NCI-H526 (cell line): ENCODE data around the gene ADAMTS9.
A peak's percentile ranks its signal among the peaks of the same experiment; 100 is the strongest.

ENCODE experiments used
- DNase-seq, 2 experiments: peaks; one replicate each; lab custom pipeline; 2025; lab: John Stamatoyannopoulos, UW

The ADAMTS9 gene

GRCh38 chr3:64685331-64685799 is 2.4 kb downstream of the ADAMTS9 start:
- peak in 1 of 2 experiments; percentile 71 for DNase-seq

GRCh38 chr3:64684715-64685261 is 3.0 kb downstream of the ADAMTS9 start:
- DNase-seq, result no peak

GRCh38 chr3:64681827-64682226 is 6.0 kb downstream of the ADAMTS9 start:
- no peak for DNase-seq

- DNase-seq, result no peak
These were observed 6.8 kb downstream of the ADAMTS9 start for GRCh38 chr3:64681015-64681414.

- DNase-seq, result no peak
These were observed 7.5 kb downstream of the ADAMTS9 start for GRCh38 chr3:64680334-64680733.

- DNase-seq, result no peak
These were observed 9.7 kb downstream of the ADAMTS9 start for GRCh38 chr3:64677961-64678716.

GRCh38 chr3:64676831-64677230 is 11.0 kb downstream of the ADAMTS9 start:
- no peak for DNase-seq

- no peak for DNase-seq
These were observed 12.0 kb downstream of the ADAMTS9 start for GRCh38 chr3:64675687-64676247.

- no peak for DNase-seq
These were observed 13.2 kb downstream of the ADAMTS9 start for GRCh38 chr3:64674591-64675076.

GRCh38 chr3:64673159-64673715 is 14.6 kb downstream of the ADAMTS9 start:
- DNase-seq, result no peak

- DNase-seq, result no peak
These were observed 19.0 kb downstream of the ADAMTS9 start for GRCh38 chr3:64668582-64669510.

GRCh38 chr3:64667887-64668581 is 19.8 kb downstream of the ADAMTS9 start:
- DNase-seq, result no peak

- no peak for DNase-seq
These were observed 20.7 kb downstream of the ADAMTS9 start for GRCh38 chr3:64667138-64667537.

GRCh38 chr3:64666171-64666588 is 21.6 kb downstream of the ADAMTS9 start:
- no peak for DNase-seq

GRCh38 chr3:64664397-64664796 is 23.4 kb downstream of the ADAMTS9 start:
- no peak for DNase-seq

GRCh38 chr3:64659617-64659978 is 28.2 kb downstream of the ADAMTS9 start:
- no peak for DNase-seq

GRCh38 chr3:64658001-64658400 is 29.8 kb downstream of the ADAMTS9 start:
- DNase-seq, result no peak

GRCh38 chr3:64656544-64656943 is 31.3 kb downstream of the ADAMTS9 start:
- no peak for DNase-seq

GRCh38 chr3:64655160-64655559 is 32.6 kb downstream of the ADAMTS9 start:
- no peak for DNase-seq

- DNase-seq, result no peak
These were observed 33.8 kb downstream of the ADAMTS9 start for GRCh38 chr3:64654013-64654412.

- no peak for DNase-seq
These were observed 34.7 kb downstream of the ADAMTS9 start for GRCh38 chr3:64653101-64653500.
